Activated CD4-positive, alpha-beta T cell treated with anti-CD3 and anti-CD28 coated beads, Interleukin-2, amount 50 U/mL, for 16 hours (primary cell): Measurements from ENCODE around the gene AREL1.
A peak's percentile ranks its signal among the peaks of the same experiment; 100 is the strongest.

Source experiments
- DNase-seq: peaks from one replicate; pipeline ENCODE4 v3.0.0-alpha.2; 2020

AREL1 gene

GRCh38 chr14:74634964-74635363, 77.9 kb downstream of the AREL1 start:
- DNase-seq, result no peak

DNA sequence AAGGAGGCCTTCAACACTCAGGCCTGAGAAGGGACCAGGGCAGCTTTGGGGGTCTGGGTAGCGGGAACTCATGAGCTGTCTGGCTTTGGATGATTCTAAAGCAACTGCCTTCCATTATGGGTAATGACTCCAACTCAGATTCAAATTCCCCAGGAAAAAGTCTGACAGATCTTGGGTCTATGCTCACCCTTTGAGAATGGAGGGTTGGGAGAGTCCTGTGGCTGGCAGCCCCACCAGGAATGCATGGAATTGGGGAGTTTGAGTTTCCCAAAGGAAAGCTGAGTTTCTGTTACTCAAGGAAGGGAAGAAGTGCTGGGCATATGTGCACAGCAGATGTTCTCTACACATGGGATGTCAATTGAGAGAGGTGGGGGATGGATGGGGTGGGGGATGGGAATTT, 78.4 kb downstream of the AREL1 start:
- DNase-seq, result no peak

DNA sequence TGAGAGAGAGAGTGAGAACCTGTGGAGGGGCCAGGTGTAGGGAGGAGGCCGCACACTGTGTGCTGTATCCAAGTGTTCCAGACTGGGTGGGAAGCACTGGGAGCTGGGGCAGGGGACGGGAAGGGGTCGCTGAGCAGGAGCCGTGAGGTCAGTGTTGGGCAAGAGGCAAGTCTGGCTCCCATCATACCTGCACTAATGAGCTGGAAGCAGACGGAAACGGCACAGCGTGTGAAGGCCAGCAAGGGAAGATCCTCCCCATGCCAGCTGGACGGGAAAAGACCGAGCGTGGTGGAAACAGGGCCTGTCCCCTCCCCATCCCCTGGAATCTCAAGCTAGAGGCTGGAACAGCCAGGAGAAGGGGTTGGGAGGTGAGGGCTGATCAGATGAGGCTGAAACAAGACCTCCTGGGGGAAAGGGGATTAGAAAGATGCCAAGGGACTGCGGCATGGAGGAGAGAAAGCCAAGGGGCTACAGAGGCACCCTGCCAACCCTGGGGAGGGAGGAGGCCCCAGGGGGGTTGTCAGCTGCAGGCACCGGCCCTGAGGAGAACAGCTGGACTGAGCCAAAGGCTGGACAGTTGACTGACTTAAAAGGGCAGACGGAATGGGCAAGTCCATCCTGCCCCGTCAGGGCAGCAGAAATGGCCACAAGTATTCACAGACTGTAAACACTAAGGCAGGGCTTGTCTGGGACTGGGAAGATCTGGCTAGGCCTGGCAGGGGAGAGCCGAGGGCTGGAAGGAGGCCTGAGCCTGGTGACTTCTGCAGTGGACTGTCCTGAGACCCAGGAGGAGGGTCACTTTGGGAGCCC, 81.8 kb downstream of the AREL1 start:
- no peak for DNase-seq

DNA sequence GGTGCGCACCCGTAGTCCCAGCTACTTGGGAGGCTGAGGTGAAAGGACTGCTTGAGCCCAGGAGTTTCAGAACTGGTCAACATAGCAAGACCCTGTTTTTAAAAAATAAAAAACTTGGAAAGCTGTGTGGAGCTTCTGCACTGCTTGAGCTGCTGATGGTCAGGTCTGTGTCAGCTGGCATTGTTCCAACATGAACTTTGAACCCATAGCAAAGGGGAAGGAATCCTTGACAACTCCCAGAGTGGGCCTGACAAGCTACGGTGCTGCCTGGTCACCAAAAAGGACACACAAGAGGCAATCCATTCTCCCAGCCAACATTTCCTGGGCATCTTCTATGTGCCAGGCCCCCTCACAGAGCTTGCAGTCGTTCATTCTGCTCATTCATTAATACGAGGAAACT, 84.5 kb downstream of the AREL1 start:
- no peak for DNase-seq

DNA sequence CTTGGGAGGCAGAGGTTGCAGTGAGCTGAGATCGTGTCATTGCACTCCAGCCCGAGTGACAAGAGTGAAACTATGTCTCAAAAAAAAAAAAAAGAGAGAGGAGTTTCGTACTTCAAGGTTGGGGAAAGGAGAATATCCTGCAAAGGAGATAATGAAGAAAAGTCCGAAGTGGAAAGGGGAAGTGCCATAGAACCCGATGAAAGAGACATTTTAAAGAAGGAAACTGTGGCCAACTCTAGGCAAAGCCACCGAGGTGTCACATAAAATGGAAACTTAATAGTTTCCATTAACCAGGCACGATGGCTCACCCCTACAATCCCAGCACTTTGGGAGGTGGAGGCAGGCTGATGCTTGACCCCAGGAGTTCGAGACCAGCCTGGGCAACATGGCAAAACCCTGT, 85.8 kb downstream of the AREL1 start:
- DNase-seq, result no peak

- no peak for DNase-seq
Measured at GRCh38 chr14:74622257-74622656, 90.6 kb downstream of the AREL1 start.

DNA sequence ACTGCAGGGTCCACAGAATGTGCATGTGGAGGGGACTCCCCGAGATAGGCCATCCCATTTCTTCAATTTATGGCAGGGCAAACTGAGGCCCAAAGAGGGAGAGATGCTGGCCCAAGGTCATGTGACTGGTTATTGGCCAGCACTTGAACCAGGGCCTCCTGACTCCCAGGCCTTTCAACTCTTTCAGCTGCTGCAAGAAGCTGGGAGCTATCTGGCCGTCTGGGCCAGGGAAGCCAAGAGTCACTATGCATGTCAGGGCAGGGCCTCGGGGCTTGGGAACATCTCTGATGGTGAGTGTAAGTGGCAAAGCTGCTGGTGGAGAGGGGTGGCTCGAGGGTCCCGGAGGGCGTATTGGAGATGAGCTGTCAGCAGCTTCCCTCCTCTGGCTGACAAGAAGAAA, 91.3 kb downstream of the AREL1 start:
- no peak for DNase-seq

- no peak for DNase-seq
Measured at GRCh38 chr14:74620923-74621322, 92.0 kb downstream of the AREL1 start.

- peak; percentile 72 for DNase-seq
Measured at GRCh38 chr14:74620497-74620921, 92.4 kb downstream of the AREL1 start.

GRCh38 chr14:74619672-74620131, 93.2 kb downstream of the AREL1 start:
- DNase-seq, result no peak

DNA sequence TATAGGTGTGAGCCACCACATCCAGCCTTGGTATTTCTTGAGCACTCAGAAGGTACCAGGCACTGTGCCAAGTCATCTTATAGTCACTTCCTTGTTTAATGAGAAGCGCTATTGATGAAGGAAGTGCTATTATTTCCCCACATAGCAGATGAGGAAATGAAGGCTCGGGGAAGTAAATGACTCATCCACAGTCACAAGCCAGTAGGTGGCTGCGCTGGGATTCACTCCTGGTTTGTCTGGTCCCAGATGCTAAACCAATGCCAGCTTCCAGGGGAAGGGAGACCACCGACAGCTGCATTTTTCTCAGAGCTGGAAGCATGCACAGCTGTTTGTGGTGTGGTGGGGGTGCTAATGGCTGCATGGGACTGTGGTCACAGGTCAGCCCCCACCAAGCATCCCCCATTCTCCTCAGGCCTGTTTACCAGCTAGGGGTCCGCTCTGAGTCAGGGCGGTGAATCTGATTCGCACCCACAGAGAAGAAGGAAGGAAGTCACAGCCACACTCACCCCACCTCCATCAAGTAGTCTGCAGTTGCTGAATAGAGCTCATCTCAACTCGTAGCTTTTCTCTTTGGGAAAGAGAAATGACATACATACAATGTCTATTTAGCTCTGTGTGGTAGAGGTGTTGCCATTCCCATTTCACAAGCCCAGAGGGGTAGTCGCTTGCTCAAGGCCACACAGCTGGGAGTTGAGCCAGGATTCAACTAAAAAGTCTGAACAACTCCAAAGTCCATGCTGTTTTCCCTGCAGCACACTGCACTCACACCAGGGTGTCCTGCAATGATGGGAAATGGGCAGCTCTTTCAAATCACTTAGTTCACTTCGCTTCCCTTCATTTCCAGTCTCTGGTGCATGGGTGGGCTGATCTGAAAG, 94.6 kb downstream of the AREL1 start:
- DNase-seq, result peak; percentile 85

GRCh38 chr14:74616996-74617700, 95.7 kb downstream of the AREL1 start:
- no peak for DNase-seq

GRCh38 chr14:74616507-74616906, 96.4 kb downstream of the AREL1 start:
- no peak for DNase-seq

DNA sequence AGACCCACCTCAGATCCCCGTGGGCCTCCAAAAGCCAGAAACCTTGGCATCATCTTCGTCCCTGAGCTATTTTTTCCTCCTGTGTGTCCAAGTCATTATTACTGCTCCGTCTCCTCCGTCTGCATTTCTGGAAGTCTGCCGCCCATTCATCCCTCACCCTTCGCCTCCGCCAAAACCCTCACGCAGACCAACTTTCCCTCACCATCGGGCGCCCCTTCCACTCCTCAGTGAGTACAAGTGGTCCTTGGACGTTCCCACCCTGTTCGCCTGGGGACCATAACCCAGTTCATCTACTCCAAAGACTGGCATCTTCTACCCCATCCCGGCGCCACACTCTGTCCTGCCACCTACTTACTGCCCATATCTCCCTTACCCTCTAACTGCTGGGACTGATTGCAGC, 97.1 kb downstream of the AREL1 start:
- DNase-seq, result no peak

DNA sequence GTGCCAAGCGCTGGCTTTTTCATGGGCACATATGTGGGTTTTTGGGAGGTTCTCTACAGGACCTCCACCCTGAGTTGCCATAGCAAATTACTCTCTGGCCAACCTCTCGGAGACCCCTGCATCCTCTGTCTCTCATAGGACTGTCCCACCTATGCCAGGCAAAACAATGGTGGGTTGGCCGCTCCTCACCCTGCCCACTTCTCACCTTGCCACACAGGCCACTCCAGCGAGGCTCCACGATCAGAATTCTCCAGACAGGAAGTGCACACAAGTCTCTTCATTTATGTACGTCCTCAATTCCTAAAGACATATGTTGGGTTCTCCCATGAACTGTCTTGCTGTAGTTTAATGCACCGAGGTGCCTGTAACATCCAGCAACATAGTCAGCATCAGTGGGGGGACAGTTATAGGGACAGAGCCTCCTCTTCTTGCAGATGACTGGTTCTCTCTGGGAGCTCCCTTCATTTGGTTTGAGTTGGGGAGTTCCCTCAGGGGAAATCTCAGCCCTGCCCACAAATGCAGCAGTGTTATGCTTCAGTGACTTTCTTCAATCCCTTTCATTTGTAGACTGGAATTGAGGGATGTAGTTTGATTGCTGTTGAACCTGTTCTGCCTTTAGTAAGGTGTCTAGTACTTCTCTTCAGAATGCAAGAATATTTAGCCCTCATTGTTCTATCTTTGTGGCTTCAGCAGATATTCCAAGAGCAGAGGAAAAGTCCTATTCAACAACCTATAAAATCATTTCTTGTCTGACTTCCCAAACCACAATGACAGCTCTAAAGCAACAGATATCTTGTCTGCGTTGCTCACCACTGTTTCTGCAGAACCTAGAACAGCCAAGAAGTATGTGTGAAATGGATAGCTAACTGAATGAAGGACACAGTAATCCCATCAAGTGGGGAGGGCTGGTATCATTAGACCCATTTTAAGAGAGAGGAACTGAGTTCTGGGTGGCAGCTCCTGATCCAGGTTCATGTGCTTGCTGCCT, 98.1 kb downstream of the AREL1 start:
- DNase-seq, result no peak

- no peak for DNase-seq
Measured at GRCh38 chr14:74613211-74613914, 99.5 kb downstream of the AREL1 start.

GRCh38 chr14:74612350-74613021, 100.4 kb downstream of the AREL1 start:
- peak; percentile 77 for DNase-seq

DNA sequence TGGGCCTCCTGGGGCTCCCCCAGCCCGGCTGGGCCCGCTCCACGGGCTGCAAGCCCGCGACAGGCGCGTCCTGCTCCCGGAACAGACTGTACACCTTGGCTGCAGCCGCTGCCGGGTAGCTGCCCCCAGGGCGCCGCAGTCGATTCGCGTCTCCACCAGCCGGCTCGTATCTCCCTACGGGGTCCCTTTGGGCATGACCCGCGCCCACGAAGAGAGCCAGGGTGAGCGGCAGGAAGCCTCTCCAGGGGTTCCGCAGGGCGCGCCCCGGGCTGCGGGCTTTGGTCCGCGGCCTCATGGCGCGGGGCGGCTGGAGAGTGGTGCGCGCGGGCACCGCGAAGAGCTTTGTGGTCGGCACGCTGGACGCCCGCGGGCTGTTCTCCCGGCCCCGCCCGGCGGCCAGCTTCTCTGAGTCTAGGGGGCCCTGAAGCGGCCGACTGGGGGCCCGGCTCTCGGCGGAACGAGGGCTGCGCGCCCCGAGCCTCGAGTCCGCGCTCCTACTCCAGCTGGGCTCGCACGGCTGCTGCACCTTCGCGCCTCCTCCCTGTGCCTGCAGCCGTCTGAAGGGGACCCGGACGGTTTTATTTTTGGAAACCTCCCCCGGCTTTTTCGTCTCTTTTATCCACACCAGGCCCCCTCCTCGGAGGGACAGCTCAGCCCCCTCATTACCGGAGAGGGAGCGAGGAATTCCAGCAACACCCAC, 101.1 kb downstream of the AREL1 start, which contains the start of gene LTBP2:
LTBP2 (minus strand) TSS at position 588 of the 700 bp plus-strand sequence; CDS start at position 295, 293 bp downstream.
- DNase-seq, result no peak
